RKO (cell line): Measurements from ENCODE around the gene LLCFC1.
"Not testable (repeated sequence)": the region's sequence is repeated elsewhere in the genome, so short reads cannot be mapped to it uniquely, and the experiment has no call there.

Source experiments
- DNase-seq: peaks from one replicate; pipeline ENCODE4 v3.0.0-alpha.2; 2016; ENCODE audit warnings: low spot score

Gene LLCFC1

DNA sequence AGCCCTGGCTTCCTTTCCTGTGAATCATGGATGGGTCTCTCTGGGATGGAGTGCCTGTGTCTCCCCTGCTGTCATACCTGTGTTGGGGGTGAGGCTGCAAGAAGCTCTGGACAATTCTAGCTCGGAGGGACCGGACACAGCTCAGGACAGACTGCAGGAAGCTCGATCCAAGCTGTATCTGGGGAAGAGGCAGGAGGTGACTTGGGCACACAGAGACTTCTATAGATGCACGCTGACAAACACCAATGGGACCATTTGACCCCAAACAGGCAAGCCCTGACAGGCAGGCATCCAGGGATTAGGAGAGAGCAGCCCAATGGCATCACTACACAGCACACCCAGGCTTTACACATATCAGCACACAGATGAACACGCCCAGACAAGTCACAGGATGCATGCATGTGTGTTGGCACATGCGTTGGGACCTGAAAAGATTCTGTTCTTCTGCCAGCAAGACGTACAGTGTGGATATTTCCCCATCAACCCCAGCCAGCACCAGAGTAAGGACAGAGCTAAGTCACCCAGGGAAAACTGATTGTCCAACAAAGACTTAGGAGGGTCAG, 4.5 kb downstream of the LLCFC1 start:
- DNase-seq: no peak

- DNase-seq: no peak
Observed at GRCh38 chr7:142945001-142945400, 5.7 kb downstream of the LLCFC1 start.

GRCh38 chr7:142948603-142949002, 9.3 kb downstream of the LLCFC1 start:
- no peak for DNase-seq

DNA sequence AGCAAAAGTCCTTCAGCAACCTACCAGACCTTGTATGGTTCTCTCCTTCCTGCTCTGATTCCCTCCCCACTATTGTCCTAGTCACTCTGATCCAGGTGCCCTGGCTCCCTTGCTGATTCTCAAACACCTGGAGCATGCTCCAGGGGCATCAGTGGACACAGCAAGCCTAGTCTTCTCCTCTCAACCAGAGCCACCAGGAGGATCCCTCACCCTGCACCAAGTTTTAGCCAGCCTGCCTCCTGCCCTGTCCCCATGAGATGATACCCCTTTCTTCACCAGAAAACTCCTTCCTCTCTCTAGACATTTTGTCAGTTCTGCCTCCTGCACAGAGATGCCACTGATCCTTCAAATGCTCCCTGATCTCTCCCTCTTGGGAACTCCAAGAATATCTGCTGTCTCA, 11.0 kb downstream of the LLCFC1 start:
- DNase-seq: no peak

DNA sequence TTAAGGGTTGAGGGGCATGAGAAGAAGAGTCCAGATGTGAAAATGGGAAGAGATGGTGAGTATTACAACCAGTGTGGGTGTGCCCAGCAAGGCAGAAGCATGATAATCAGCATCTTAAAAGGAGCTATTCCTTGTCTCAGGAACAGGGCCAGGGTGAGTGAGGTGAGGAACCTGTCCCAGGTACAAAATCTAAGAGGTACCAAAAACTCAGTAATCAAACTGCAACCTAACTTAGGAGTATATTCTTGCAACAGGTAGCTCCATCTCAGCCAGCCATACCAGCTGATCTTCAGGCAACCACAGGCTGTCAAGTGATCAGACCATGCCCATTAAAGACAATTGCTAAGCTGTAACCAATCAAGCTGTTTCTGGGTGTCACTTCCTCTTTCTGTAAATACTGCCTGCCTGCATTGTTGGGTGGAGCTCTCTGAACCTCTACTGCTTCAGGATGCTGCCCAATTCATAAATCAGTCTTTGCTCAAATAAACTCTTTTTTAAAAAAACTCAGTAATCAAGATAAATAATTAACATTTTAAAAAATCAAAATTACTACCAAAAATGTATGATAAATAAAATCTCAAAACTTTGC, 15.5 kb downstream of the LLCFC1 start:
- DNase-seq: no peak

DNA sequence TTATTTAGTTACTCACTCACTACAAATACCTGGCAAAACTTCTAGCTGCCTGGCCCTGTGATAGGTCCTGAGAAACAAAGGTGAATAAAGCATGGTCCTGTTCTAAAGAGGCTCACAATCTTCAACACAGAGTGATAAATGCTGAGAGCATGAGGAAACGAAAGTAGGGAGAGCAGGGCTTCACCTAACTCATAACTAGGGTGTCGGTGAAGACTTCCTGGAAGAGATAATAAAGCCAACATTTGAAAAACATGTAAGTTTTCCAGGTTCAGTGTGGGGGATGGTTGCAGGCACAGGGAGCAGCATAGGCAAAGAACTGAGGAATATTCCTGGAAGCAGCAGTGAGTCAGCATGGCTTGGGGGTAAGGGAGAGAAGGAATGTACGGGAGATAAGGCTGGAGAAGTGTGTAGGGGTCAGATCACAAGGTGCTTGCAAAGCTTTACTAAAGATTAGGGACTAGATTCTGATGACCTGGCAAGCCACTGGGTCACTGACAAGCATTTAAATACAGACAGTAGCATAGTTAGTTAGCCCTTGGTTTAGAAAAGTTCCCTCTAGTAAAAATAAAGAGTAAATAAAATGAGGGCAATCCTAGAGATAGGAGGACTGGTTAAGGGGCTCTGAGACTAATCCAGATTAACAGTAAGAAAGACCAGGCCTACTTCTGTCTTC, 17.8 kb downstream of the LLCFC1 start:
- DNase-seq: no peak

GRCh38 chr7:142957723-142958122, 18.4 kb downstream of the LLCFC1 start:
- DNase-seq: no peak

DNA sequence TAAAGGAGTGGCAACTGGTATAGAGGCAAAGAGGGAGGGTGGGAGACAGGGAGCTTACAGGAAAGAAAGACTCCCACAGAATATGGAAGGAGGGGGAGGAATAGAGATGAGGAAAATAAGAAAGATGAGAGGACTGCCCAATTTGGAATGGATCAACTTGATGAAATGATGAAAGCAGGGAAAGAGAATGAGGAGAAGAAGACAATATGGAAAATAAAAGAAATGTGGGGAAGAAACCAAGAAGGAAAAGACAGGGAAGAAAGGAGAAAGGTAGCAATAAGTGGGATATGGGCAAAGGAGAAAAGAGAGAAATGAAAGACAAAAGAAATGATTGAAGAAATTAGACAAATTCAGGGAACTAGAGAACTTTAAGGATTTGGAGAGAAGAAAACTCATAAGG, 19.9 kb downstream of the LLCFC1 start:
- DNase-seq: no peak

DNA sequence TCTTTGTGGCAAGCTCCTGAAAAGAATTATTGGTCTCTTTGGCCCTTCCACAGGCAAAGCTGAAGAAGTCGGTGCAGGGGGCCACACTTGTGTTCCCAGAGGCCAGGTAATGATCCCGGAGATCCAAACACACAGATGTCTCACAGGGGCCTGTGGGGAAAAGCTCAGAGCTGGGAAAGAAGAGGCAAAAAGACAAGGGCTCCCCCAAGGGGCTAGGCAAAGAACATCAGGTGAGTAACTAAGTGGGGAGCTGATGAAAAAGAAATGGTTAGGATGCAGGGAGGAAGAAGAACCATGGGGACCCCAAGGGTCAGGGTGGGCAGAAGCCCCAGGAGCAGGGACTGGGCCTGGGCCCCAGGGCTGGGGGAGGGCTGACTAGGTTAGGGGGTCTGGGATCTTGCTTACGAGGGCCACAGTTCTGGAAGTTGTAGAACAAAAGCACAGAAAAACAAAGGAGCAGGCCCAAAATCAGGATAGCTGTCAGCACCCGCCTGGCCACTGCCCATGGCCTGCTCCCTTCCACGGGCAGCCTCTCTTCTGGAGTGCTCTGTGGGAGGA, 21.8 kb downstream of the LLCFC1 start:
- DNase-seq: no peak

- DNase-seq: no peak
Observed at GRCh38 chr7:142961595-142961972, 22.3 kb downstream of the LLCFC1 start.

- DNase-seq: no peak
Observed at GRCh38 chr7:142961973-142962926, 23.0 kb downstream of the LLCFC1 start, which contains the start of gene KEL. KEL (minus strand) TSS chr7:142962363; CDS start chr7:142962206, 157 bp downstream.

DNA sequence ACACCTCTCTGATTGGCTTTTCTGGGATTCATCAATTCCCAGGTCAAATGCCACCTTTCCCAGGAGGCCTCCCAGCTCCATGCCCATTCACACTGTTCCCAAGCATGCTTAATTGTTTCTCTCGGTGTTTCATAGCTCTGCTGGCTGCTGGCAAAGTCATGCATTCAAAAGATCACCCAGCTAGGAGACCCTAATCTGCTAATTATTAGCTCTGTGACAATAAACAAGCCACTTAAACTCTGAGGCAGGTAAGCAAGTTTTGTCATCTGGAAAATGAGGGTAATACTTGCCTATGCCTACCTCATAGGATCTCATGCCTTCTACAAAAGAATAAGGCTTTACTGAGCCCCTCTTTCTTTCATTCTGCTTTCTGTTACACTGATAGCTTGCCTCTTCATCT, 23.7 kb downstream of the LLCFC1 start:
- no peak for DNase-seq

DNA sequence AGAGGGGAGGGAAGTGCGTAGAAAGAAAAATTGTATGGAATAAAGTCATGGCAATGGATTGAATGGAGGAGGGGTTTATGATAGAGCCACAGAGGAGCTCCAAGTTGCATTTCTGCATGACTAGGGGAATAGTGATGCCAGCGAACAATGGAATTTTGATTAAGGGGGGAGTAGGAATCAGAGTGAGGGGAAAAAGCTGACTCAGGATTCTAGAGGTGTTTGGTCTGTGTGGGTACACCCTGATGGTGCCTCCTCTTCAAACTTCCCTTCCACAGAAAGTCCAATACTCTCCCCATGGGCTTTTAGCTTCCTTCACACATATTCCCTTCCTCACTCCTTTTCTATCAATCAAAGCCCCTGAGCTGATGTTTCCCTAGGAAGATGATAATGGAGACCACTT, 24.7 kb downstream of the LLCFC1 start:
- DNase-seq: no peak

DNA sequence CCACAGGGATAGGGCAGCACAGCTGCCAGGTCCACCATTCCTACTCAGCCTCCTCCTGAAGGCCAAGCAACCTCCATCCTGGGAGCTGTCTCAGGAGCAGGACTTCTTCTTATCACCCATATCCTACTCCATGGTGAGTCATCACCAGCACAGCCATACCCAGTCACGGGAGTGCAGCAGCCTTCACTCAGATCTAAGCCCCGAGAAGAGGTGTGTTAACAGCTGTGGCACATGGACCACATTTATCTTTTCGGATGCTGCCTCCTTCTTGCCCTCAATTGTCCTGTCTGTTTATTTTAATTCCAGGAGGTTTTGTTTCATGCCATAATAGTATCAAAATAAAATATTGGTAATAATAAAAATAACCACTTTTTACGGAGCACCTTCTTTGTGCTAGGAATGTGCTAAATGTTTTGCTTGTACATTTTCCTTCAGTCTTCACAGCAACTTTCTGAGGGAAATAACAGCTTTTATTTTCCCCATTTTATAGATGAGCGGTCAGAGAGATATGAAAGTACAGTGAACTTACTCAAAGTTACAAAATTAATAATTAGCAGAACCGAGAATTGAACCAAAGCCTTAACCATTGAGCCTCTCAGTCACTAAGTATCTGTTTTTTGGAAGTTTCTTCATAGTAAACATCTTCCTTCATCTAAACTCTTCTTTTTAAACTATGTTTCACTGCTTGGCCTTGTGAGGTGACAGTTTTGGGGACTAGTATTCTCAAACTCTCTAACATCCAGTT, 25.4 kb downstream of the LLCFC1 start:
- DNase-seq: peak; percentile 55

DNA sequence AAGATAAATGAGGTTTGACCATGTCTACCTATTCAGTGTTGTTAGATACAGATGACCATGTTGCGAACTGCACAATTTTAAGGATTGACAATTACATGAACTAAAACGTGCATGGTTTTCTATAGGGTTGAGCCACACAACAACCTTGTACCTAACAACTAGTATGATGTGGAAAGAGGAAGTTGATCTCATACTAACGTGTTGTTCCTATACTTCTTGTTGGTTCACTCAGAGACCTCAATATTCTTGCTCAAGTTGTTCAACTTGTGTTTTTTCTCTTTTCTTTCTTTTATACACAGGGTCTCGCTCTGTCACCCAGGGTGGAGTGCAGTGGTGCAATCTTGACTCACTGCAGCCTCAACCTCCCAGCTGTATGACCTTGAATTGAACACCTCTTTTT, 28.9 kb downstream of the LLCFC1 start:
- DNase-seq: no peak

DNA sequence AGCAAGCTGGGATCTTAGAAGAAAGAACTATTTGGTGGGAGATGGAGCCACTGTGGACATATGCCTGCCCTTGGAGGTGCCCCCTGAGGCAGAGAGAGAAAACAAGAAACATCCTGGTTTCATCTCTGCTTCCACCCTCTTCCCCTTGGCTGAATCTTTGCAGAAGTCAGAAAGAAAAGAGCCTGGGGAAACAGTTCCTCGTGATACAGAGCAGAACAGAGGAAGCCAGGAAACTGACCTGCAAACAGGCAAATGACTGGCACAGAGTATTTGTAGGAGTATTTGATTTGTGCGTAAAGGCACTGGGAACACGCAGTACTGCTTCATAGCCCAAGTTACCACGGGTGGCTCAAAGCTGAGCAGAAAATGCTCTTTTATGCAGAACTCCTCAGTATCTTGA, 29.9 kb downstream of the LLCFC1 start:
- DNase-seq: no peak

DNA sequence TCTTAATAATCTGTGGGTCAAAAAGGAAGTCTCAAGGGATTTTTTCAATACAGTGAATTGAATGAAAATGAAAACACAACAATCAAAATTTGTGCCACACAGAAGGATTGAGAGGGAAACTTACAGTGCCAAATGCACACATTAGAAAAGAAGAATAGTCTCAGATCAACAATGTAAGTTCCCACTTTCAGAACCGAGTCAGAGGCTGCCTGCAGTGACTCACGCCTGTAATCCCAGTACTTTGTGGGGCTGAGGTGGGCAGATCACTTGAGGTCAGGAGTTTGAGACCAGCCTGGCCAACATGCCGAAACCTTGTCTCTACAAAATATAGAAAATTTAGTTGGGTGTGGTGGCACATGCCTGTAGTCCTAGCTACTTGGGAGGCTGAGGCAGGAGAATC, 35.3 kb downstream of the LLCFC1 start:
- DNase-seq: no peak

- DNase-seq: not testable (repeated sequence)
Observed at GRCh38 chr7:142978402-142978801, 39.1 kb downstream of the LLCFC1 start.

GRCh38 chr7:142983825-142984224, 44.5 kb downstream of the LLCFC1 start:
- no peak for DNase-seq

- DNase-seq: no peak
Observed at GRCh38 chr7:142984297-142984696, 45.0 kb downstream of the LLCFC1 start.
